Motor neuron (in vitro differentiated cells): Measurements from ENCODE around the gene TSHR. TPM values are rescaled to one million over a fixed set of nuclear protein-coding genes. Genes with fewer than 3 reads are reported as not detected.

Experiments used
- ATAC-seq, 8 experiments: fragments of 200-7000 bp; cut with Tn5 transposase; replicated peaks in 6 of 8; 2 replicates each; pipeline ENCODE4 v1.8.0; 2021; ENCODE audit warnings: mild to moderate bottlenecking in 8 of 8, moderate library complexity in 8 of 8
- H3K27ac ChIP-seq, 2 donors: fragments of 250-450 bp; sonication (Bioruptor Pico); 2 replicates each; pipeline ENCODE4 v1.9.0; 2021; ENCODE audit warnings: antibody characterized with exemption in 2 of 2, mild to moderate bottlenecking in 2 of 2, moderate library complexity in 1 of 2
- H3K4me1 ChIP-seq, 2 donors: fragments of 250-450 bp; sonication (Bioruptor Pico); replicated peaks in 1 of 2; 2 replicates each; pipeline ENCODE4 v1.6.1; 2021; ENCODE audit warnings: antibody characterized with exemption in 2 of 2, mild to moderate bottlenecking in 2 of 2, moderate library complexity in 1 of 2
- H3K4me3 ChIP-seq, 5 donors: fragments of 250-450 bp; sonication (Bioruptor Pico); 2 replicates each; pipeline ENCODE4 v1.9.0; 2021; ENCODE audit warnings: antibody characterized with exemption in 5 of 5, mild to moderate bottlenecking in 5 of 5, moderate library complexity in 4 of 5
- WGBS, 10 experiments: fragments of 450-650 bp; shearing (Covaris generic); methylation state at CpG; one replicate each; pipeline ENCODE4 v1.0.0; 2022; 5-methylcytosine and 5-hydroxymethylcytosine counted together
- in situ Hi-C, 9 experiments: fragments of 400-800 bp; cut with MboI; loops; one replicate each; pipeline ENCODE4 v1.15.0; 2021; ENCODE audit warnings: low sequenced_read_pairs in 9 of 9, low pct_unique_long_range_greater_than_20kb in 2 of 9; ENCODE audit not compliant: unreplicated experiment in 9 of 9
- total RNA-seq, 8 experiments: library from RNA; unstranded; fragments of 300-600 nt; gene quantifications; 2 replicates each; pipeline versions ENCODE4 v1.2.3 to v1.2.4, GENCODE V29; 2022

Gene TSHR
- total RNA-seq, 8 experiments from 2014 or later: 0.13 to 2.0 (median 0.56) TPM

DNA sequence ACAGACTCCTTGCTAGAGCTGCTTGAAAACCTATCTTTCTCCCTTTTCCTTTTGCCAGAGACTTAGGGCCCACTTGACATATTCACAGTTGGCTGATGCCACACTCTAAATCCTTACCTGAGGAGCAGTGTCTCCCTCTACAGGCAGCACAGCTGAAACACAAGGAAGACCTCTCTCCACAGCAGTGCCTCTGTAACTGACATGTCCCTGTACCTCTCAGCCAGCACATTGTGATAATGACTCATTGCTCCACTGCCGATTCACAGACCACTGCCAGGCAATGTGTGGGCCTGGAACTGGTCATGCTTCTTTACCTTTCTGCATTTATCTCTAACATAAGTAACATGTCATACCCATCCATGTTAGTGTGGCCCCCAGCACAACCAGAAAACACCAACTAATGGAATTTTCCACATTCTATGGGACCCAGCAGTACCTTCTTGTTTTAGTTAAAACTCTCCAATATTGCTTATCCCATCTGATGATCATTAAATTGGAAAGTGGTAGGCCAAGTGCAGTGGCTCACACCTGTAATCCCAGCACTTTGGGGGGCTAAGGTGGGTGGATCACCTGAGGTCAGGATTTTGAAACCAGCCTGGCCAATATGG lies 208.8 kb downstream of the TSHR start:
- ATAC-seq: peak; percentile 85 to 98 (median 96)
- H3K4me1 ChIP-seq: no peaks in the 10 kb centered on the region
- WGBS, 10 experiments: 0 to 50% (median 0%) methylated on average over 1 of the region's 1 CpG; no CpG with 5 or more reads in 3 of the 10 experiments
- no peak overlapping the region for H3K27ac ChIP-seq
- no peak overlapping the region for H3K4me3 ChIP-seq
- in situ Hi-C loops: loop anchor here in 5 of 9 experiments (10.0 to 25.0 kb wide), 4 partner anchors 152 to 189 kb away; no protein-coding TSS in a partner anchor

DNA sequence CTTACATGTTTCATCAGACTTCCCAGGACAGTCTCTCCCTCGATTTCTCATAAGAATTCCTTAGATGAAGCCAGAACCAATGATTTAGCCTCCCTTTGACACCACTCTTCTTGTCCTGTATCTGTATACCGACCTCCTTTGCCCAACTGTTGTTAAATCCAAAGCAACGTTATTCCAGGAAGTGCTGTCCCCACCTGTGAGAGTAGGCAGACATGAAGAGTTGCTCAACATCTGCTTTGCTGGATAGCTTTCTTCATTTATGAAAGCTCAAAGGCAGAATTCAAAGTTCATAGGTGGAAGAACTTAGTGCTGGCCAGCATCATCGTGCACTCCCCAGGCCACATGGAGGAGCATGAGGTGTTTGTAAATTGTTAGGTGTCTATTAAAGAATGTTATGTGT lies 209.8 kb downstream of the TSHR start:
- ATAC-seq: no peak
- WGBS, 10 experiments: 20 to 100% (median 74%) methylated on average over 1 to 4 of the region's 4 CpGs; no CpG with 5 or more reads in 2 of the 10 experiments
- Histone ChIP-seq H3K27ac (no peak overlapping the region), H3K4me1 (peaks cover 0 to 6% of the 10 kb centered on the region in 2 donors), H3K4me3 (no peak overlapping the region)
- in situ Hi-C loops: loop anchor here in 5 of 9 experiments (10.0 to 25.0 kb wide), 4 partner anchors 153 to 190 kb away; no protein-coding TSS in a partner anchor

DNA sequence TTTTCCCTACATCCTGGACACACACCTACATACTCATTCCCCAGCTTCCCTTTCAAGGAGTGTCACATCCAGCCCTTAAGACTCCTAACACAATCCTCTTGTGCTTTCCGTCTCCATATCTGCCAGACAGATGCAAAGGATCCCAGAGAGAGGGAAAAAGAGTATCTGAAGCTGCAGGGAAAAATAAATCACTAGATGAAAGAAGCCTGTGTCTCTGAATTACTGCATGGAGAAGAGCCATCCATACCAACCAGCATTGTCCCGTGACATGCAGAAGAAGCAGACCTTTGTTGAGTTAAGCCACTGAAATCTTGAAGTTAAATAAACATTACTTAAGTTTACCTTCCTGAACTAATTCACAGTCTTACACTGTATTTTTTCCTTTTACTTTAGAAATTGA lies 210.7 kb downstream of the TSHR start:
- Histone ChIP-seq H3K27ac (no peak overlapping the region), H3K4me3 (no peak overlapping the region), H3K4me1 (peaks cover 0 to 6% of the 10 kb centered on the region in 2 donors)
- in situ Hi-C loops: loop anchor here in 5 of 9 experiments (10.0 to 25.0 kb wide), 4 partner anchors 154 to 191 kb away; no protein-coding TSS in a partner anchor
- peak in 1 of 8 experiments; percentile 2 for ATAC-seq
- 20 to 86% (median 73%) methylated on average over 1 to 2 of the region's 2 CpGs; no CpG with 5 or more reads in 1 of the 10 experiments for WGBS, 10 experiments

DNA sequence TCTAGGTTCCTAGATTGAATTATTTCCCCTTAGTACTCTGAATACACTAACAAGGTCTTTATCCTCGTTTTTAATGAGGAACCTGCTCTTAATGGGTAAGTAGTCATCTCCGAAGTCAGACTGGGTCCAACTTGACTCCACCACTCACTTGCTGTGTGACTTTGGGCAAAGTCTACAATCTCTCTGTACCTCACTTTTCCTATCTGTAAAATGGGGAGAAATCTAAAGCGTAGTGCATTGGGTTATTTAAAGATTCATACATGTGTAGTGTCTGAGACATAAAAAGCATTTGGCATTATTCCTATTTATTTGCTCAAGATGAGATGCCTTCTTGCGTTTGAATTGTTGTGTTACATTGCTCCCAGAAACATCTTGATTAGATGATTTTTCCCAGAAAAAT lies 213.8 kb downstream of the TSHR start:
- 56 to 100% (median 92%) methylated on average over 2 to 4 of the region's 4 CpGs for WGBS, 10 experiments
- Histone ChIP-seq H3K4me3 (no peak overlapping the region), H3K27ac (no peak overlapping the region), H3K4me1 (peaks cover 0 to 6% of the 10 kb centered on the region in 2 donors)
- ATAC-seq: no peak
- in situ Hi-C loops: loop anchor here in 5 of 9 experiments (10.0 to 25.0 kb wide), 4 partner anchors 157 to 194 kb away; no protein-coding TSS in a partner anchor

DNA sequence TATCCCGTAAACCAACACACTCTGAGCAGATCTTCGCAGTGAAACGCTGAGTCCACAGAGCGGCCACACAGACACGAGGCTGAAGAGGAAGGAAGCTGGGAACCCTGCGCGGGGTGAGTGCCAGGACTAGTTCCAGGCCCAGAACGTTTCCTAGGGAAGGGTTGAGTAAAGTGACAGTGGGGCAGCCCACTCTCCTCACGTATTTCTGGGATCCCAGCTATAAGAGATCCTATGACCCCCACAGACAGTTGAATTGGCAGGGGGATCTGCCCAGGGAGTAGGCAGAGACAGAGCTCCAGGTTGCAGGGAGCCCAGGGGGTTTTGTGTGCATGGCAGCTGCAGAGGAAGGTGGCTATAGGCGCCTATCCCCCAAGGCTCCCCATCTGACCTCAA lies 214.3 kb downstream of the TSHR start:
- in situ Hi-C loops: loop anchor here in 5 of 9 experiments (10.0 to 25.0 kb wide), 5 partner anchors 157 to 225 kb away; partner anchors contain the start of gene CEP128 (in 1 of the 5)
- 0 to 95% (median 83%) methylated on average over 2 to 8 of the region's 10 CpGs; no CpG with 5 or more reads in 3 of the 10 experiments for WGBS, 10 experiments
- H3K27ac ChIP-seq: peak overlapping the region; percentile 77 to 88

GRCh38 chr14:81170104-81170828 lies 214.8 kb downstream of the TSHR start:
- Histone ChIP-seq H3K27ac (peak overlapping the region; percentile 77 to 88), H3K4me3 (peak overlapping the region; percentile 33 to 58 (median 44)), H3K4me1 (peaks cover 0 to 6% of the 10 kb centered on the region in 2 donors)
- ATAC-seq: peak; percentile 98 to 99 (median 99)
- in situ Hi-C loops: loop anchor here in 4 of 9 experiments (10.0 to 25.0 kb wide), 3 partner anchors 158 to 225 kb away; partner anchors contain the start of gene CEP128 (in 1 of the 4)
- WGBS, 10 experiments: 0 to 35% (median 3%) methylated on average over 1 to 17 of the region's 28 CpGs; no CpG with 5 or more reads in 1 of the 10 experiments

More for the DNA sequence above, 214.3 kb downstream of the TSHR start:
- H3K4me3 ChIP-seq: peak overlapping the region; percentile 33 to 58 (median 44)
- peak in 7 of 8 experiments; percentile 24 to 38 (median 28) for ATAC-seq
- H3K4me1 ChIP-seq: peaks cover 0 to 6% of the 10 kb centered on the region in 2 donors

DNA sequence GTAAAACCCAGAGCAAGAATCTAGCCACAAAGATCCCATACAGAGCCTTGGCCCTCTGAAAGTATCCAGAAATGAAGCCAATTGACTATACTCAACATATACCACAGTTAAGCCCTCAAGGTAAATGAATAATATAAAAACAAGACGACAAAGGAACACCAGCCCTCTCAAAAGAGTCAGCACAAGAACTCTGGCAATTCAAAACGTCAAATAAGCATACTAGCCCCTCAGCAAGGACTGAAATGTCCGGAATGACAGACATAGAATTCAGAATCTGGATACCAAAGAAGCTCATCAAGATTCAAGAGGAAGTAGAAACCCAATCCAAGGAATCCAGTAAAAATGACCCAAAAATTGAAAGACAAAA lies 215.4 kb downstream of the TSHR start:
- H3K4me3 ChIP-seq: peak overlapping the region in 3 of 5 donors; percentile 44 to 58 (median 54)
- in situ Hi-C loops: loop anchor here in 4 of 9 experiments (10.0 to 25.0 kb wide), 3 partner anchors 159 to 226 kb away; partner anchors contain the start of gene CEP128 (in 1 of the 4)

GRCh38 chr14:81172353-81172752 lies 216.9 kb downstream of the TSHR start:
- in situ Hi-C loops: loop anchor here in 4 of 9 experiments (10.0 to 25.0 kb wide), 3 partner anchors 160 to 228 kb away; partner anchors contain the start of gene CEP128 (in 1 of the 4)
- no peak overlapping the region for H3K27ac ChIP-seq
- 52 to 100% (median 86%) methylated on average over 2 of the region's 2 CpGs; no CpG with 5 or more reads in 3 of the 10 experiments for WGBS, 10 experiments
- ATAC-seq: no peak
- H3K4me3 ChIP-seq: no peak overlapping the region
- peaks cover 0 to 6% of the 10 kb centered on the region in 2 donors for H3K4me1 ChIP-seq

More for the DNA sequence above, 215.4 kb downstream of the TSHR start:
- 0 to 53% (median 20%) methylated on average over 1 to 3 of the region's 3 CpGs for WGBS, 10 experiments
- Histone ChIP-seq H3K4me1 (peaks cover 0 to 6% of the 10 kb centered on the region in 2 donors), H3K27ac (peak overlapping the region in 1 of 2 donors; percentile 88)
- ATAC-seq: no peak

DNA sequence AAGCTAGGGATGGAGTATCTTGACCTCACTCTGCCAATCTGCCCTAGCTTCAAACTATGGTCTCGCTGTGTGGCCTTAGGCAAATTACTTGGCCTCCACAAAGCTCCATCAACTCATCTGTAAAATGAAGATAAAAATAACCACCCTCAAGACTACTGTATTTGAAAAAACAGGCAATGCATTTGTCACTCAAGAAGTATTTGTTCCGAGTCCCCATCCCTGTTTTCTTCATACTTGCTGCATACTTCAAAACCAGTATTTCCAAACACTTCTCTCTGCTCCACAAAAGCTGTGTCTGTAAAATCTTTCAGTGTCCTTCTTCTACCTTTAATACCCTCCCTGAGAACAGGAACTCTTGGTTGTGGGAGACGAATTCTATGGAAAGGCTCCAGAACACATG lies 217.5 kb downstream of the TSHR start:
- Histone ChIP-seq H3K4me1 (peaks cover 0 to 6% of the 10 kb centered on the region in 2 donors), H3K27ac (no peak overlapping the region), H3K4me3 (no peak overlapping the region)
- in situ Hi-C loops: loop anchor here in 4 of 9 experiments (10.0 to 25.0 kb wide), 3 partner anchors 161 to 228 kb away; partner anchors contain the start of gene CEP128 (in 1 of the 4)
- no peak for ATAC-seq
- WGBS, 10 experiments: 68 to 100% (median 96%) methylated on average over 1 to 3 of the region's 3 CpGs

DNA sequence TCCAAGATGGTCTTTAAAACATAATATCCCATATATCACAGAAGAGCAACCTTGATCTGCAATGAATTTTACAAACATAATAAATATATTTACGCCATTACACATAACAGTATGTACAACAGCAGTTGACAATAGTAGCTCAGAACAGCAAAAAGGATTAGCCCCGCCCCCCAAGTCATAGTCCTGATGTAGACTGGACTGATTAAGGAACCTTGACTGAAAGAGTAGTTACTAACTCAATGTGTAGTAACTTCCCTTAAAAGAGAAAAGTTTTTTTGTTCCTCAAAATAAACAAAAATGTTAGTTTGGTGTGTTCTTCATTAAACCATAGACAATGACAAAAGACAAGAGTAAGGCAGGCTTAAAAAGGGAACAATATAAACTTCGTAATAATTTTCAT lies 220.8 kb downstream of the TSHR start:
- no peak for ATAC-seq

GRCh38 chr14:81177225-81177624 lies 221.8 kb downstream of the TSHR start:
- Histone ChIP-seq H3K4me1 (no peaks in the 10 kb centered on the region), H3K27ac (no peak overlapping the region), H3K4me3 (no peak overlapping the region)
- ATAC-seq: no peak
- WGBS, 10 experiments: 78 to 100% (median 85%) methylated on average over 1 of the region's 1 CpG; no CpG with 5 or more reads in 2 of the 10 experiments
- in situ Hi-C loops: loop anchor here in 1 of 9 experiments (10.0 kb wide), 1 partner anchor 232 kb away; the partner anchor contains the start of gene CEP128

More for the DNA sequence above, 220.8 kb downstream of the TSHR start:
- no peaks in the 10 kb centered on the region for H3K4me1 ChIP-seq
- H3K27ac ChIP-seq: no peak overlapping the region
- H3K4me3 ChIP-seq: no peak overlapping the region
- in situ Hi-C loops: loop anchor here in 1 of 9 experiments (10.0 kb wide), 1 partner anchor 231 kb away; the partner anchor contains the start of gene CEP128
- 75 to 100% (median 94%) methylated on average over 1 to 3 of the region's 3 CpGs for WGBS, 10 experiments

DNA sequence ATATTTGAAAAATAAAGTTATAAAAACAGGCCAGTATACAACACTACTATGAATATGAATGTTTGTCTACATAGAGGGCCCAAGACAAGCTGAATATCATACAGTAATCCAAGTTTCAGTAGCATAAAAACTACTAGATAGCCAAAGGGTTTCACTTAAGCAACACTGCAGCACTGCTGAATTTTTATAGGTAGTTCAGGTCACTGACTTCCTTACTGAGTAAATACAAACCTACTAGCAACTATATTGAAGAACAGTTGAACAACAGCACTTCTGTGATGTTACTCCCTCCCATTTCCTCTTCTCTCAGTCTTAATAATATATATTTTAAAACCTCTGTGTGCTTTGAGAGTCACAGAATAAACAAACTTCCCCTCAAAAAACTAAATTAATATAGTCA lies 222.6 kb downstream of the TSHR start:
- in situ Hi-C loops: loop anchor here in 1 of 9 experiments (10.0 kb wide), 1 partner anchor 233 kb away; the partner anchor contains the start of gene CEP128

More for the DNA sequence above, 222.6 kb downstream of the TSHR start:
- ATAC-seq: no peak
- Histone ChIP-seq H3K4me1 (no peaks in the 10 kb centered on the region), H3K27ac (no peak overlapping the region), H3K4me3 (no peak overlapping the region)
